Measurements from ENCODE around the gene GKN2. TPM values are rescaled to one million over a fixed set of nuclear protein-coding genes. Genes with fewer than 3 reads are reported as not detected.

GKN2 gene, protein sequence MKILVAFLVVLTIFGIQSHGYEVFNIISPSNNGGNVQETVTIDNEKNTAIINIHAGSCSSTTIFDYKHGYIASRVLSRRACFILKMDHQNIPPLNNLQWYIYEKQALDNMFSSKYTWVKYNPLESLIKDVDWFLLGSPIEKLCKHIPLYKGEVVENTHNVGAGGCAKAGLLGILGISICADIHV
- not detected for total RNA-seq

- Mint-ChIP-seq H3K9me3 (ENCODE audit: low read depth) (peaks cover 4% of the 10 kb centered on the region), H3K27ac (no peak within 1 kb of the TSS)
Observed at GRCh38 chr2:68952887-68953521, at the start of gene GKN2. TSS of gene GKN2 (minus strand) at chr2:68952893. CDS start at chr2:68952861, 32 bp downstream.

DNA sequence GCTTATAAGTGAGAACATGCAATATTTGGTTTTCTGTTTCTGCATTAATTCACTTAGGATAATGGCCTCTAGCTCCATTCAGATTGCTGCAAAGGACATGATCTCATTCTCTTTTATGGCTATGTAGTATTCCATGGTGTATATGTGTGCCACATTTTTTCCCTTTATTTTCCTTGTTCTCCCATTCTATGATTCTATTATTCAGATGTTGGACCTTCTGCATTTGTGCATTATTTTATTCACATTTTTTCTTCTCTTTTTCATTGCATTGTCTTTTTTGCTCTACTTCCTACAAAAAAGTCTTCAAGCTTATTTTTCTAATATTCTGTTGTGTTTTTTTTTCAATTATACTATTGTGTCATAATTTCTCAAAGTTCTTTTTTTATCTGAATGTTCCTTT lies 49.2 kb upstream of the GKN2 start:
- Mint-ChIP-seq H3K4me3 (no peak overlapping the region), H3K27ac (no peak overlapping the region), H3K4me1 (no peaks in the 10 kb centered on the region), H3K36me3 (no peaks in the 10 kb centered on the region), H3K27me3 (peaks cover 59% of the 10 kb centered on the region), H3K9me3 (ENCODE audit: low read depth) (no peaks in the 10 kb centered on the region)
- ATAC-seq (no peak), DNase-seq (no peak)
- CTCF ChIA-PET, result no interaction called here

More at GRCh38 chr2:68952887-68953521, at the start of gene GKN2:
- DNase-seq (no peak), ATAC-seq (no peak)
- Mint-ChIP-seq H3K27me3 (peaks cover 42% of the 10 kb centered on the region), H3K4me1 (no peaks in the 10 kb centered on the region), H3K36me3 (no peaks in the 10 kb centered on the region), H3K4me3 (no peak within 1 kb of the TSS)
- CTCF ChIA-PET, result interaction anchor here (1.0 to 3.5 kb wide), 2 partner anchors 9 to 13 kb away, joined by 4 to 22 read pairs; no protein-coding TSS in a partner anchor

- Mint-ChIP-seq H3K27me3 (peaks cover 64% of the 10 kb centered on the region), H3K27ac (no peak overlapping the region), H3K9me3 (ENCODE audit: low read depth) (no peaks in the 10 kb centered on the region), H3K4me1 (no peaks in the 10 kb centered on the region), H3K36me3 (no peaks in the 10 kb centered on the region), H3K4me3 (no peak overlapping the region)
- CTCF ChIA-PET, result interaction anchor here (1.0 kb wide), 1 partner anchor 72 kb away, joined by 3 read pairs; no protein-coding TSS in a partner anchor
- DNase-seq, result no peak
- ATAC-seq, result no peak
Observed at GRCh38 chr2:68997401-68997800, 44.7 kb upstream of the GKN2 start.

DNA sequence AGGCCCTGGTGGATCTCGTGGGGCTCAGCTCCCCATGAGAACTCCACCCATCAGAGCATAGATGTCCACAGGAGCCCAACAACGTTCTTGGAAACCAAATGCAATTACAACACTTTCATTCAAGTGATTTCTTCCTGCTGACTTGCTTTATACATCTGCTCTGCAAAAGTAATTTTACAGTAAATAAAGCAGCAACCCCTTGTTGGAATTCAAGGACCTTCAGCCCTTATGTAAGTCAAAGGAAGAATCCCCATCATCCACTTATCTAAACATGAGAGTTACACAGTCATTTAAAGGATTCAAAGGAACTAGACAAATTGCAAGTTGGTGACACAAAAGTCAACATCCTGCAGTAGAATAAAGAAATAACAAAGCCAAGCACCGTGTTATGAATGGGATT lies 43.2 kb upstream of the GKN2 start:
- no peaks in the 10 kb centered on the region for H3K9me3 Mint-ChIP-seq (ENCODE audit: low read depth)
- H3K4me3 Mint-ChIP-seq, result no peak overlapping the region
- no peaks in the 10 kb centered on the region for H3K36me3 Mint-ChIP-seq
- CTCF ChIA-PET, result no interaction called here
- H3K4me1 Mint-ChIP-seq, result no peaks in the 10 kb centered on the region
- H3K27me3 Mint-ChIP-seq, result peaks cover 58% of the 10 kb centered on the region
- ATAC-seq (no peak), DNase-seq (no peak)
- H3K27ac Mint-ChIP-seq, result no peak overlapping the region

GRCh38 chr2:68994864-68995263 lies 42.2 kb upstream of the GKN2 start:
- no peak for ATAC-seq
- no peaks in the 10 kb centered on the region for H3K9me3 Mint-ChIP-seq (ENCODE audit: low read depth)
- H3K4me3 Mint-ChIP-seq, result no peak overlapping the region
- H3K27ac Mint-ChIP-seq, result no peak overlapping the region
- CTCF ChIA-PET, result no interaction called here
- no peak for DNase-seq
- no peaks in the 10 kb centered on the region for H3K36me3 Mint-ChIP-seq
- H3K4me1 Mint-ChIP-seq, result no peaks in the 10 kb centered on the region
- peaks cover 57% of the 10 kb centered on the region for H3K27me3 Mint-ChIP-seq

- Mint-ChIP-seq H3K27ac (no peak overlapping the region), H3K27me3 (peaks cover 55% of the 10 kb centered on the region), H3K4me1 (no peaks in the 10 kb centered on the region), H3K4me3 (no peak overlapping the region), H3K9me3 (ENCODE audit: low read depth) (no peaks in the 10 kb centered on the region), H3K36me3 (no peaks in the 10 kb centered on the region)
- CTCF ChIA-PET, result no interaction called here
- ATAC-seq (no peak), DNase-seq (no peak)
Observed at GRCh38 chr2:68993660-68994059, 41.0 kb upstream of the GKN2 start.

DNA sequence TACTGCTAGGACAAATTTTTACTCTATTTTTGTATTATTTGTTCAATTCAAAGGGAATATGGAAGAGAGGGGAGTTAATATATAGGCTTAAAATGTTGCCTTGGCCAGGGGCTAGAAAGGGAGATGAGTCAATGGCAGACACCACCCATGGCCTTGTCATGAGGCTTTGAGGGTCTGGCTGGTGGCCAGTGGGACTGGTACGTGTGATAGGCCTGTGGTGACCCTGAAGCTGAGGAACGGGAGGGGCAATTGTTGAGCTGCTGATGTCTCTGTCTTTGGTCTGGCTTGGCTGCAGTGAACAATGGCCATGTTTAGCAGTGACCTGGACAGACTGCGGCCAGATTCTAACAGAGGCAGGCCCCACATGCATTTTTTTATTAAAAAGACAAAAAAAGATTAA lies 40.2 kb upstream of the GKN2 start:
- H3K9me3 Mint-ChIP-seq (ENCODE audit: low read depth), result no peaks in the 10 kb centered on the region
- no peak for DNase-seq
- peaks cover 56% of the 10 kb centered on the region for H3K27me3 Mint-ChIP-seq
- CTCF ChIA-PET, result no interaction called here
- no peaks in the 10 kb centered on the region for H3K36me3 Mint-ChIP-seq
- H3K27ac Mint-ChIP-seq, result no peak overlapping the region
- H3K4me3 Mint-ChIP-seq, result no peak overlapping the region
- no peak for ATAC-seq
- H3K4me1 Mint-ChIP-seq, result no peaks in the 10 kb centered on the region

GRCh38 chr2:68992341-68992740 lies 39.6 kb upstream of the GKN2 start:
- no peak for DNase-seq
- Mint-ChIP-seq H3K27me3 (peaks cover 56% of the 10 kb centered on the region), H3K9me3 (ENCODE audit: low read depth) (no peaks in the 10 kb centered on the region), H3K36me3 (no peaks in the 10 kb centered on the region), H3K27ac (no peak overlapping the region), H3K4me1 (no peaks in the 10 kb centered on the region), H3K4me3 (no peak overlapping the region)
- ATAC-seq, result no peak
- CTCF ChIA-PET, result no interaction called here

DNA sequence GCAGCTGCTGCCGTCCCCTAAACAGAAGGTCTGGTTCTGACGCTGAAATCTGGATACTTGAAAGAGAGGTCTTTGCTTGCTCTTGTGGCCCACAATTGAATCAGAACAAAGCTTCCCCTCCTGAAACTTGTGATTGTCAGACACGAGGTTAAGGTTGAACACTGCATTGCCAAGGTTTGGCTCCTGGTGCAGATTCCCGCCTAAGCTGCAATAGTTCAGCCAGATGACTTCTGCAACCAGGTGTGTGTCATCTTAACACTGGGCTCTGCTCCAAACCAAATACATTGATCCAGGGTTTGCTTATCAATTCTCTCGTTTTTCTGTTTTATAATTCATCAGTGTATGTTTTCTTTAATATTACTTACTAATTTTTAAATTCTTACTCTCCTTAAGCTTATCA lies 36.3 kb upstream of the GKN2 start:
- no peak overlapping the region for H3K4me3 Mint-ChIP-seq
- DNase-seq (no peak), ATAC-seq (no peak)

GRCh38 chr2:68987021-68987503 lies 34.4 kb upstream of the GKN2 start:
- H3K4me1 Mint-ChIP-seq, result no peaks in the 10 kb centered on the region
- no peak for ATAC-seq
- H3K4me3 Mint-ChIP-seq, result no peak overlapping the region
- no peak for DNase-seq
- no peaks in the 10 kb centered on the region for H3K9me3 Mint-ChIP-seq (ENCODE audit: low read depth)
- H3K27me3 Mint-ChIP-seq, result peaks cover 36% of the 10 kb centered on the region
- H3K27ac Mint-ChIP-seq, result no peak overlapping the region
- CTCF ChIA-PET, result no interaction called here
- no peaks in the 10 kb centered on the region for H3K36me3 Mint-ChIP-seq

More for the DNA sequence above, 36.3 kb upstream of the GKN2 start:
- Mint-ChIP-seq H3K27me3 (peaks cover 49% of the 10 kb centered on the region), H3K36me3 (no peaks in the 10 kb centered on the region), H3K27ac (no peak overlapping the region), H3K4me1 (no peaks in the 10 kb centered on the region), H3K9me3 (ENCODE audit: low read depth) (no peaks in the 10 kb centered on the region)
- CTCF ChIA-PET, result no interaction called here

DNA sequence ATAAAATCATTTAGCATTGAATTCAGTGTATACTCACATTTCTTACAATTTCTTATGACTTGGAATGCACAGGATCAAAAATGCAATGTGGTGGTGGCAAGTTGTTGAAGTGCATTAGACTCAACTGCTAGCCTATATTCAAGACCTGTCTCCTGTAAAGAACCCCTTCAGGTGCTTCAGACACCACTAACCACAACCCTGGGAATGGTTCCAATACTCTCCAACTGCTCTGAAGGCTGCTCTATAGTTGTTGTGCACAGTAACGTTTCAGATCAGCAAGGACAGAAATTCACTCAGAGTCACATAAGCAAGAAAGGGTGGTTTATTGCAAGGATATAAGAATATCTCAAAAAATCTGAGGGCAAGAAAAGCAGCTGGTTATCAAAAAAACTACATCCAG lies 28.3 kb upstream of the GKN2 start:
- no peaks in the 10 kb centered on the region for H3K36me3 Mint-ChIP-seq
- no peak overlapping the region for H3K27ac Mint-ChIP-seq
- no peaks in the 10 kb centered on the region for H3K4me1 Mint-ChIP-seq
- DNase-seq, result no peak
- ATAC-seq, result no peak
- CTCF ChIA-PET, result no interaction called here
- H3K9me3 Mint-ChIP-seq (ENCODE audit: low read depth), result no peaks in the 10 kb centered on the region
- H3K4me3 Mint-ChIP-seq, result no peak overlapping the region
- H3K27me3 Mint-ChIP-seq, result peaks cover 45% of the 10 kb centered on the region

DNA sequence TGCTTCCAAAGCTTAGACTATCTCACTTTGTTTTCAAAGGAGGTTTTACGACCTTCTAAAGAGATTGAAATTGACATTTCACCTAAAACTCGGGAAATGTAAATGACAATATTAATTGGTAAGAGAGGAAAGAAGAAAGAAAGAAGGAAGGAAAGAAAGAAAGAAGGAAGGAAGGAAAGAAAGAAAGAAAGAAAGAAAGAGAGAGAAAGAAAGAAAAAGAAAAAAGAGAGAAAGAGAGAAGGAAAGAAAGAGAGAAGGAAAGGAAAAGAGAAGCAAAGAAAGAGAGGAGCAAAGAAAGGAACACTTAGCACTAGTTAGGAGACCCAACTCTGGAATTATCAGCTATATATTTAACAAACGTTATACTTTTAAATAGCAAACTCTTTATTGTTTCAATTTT lies 25.4 kb upstream of the GKN2 start:
- Mint-ChIP-seq H3K27ac (no peak overlapping the region), H3K9me3 (ENCODE audit: low read depth) (no peaks in the 10 kb centered on the region), H3K4me1 (no peaks in the 10 kb centered on the region), H3K4me3 (no peak overlapping the region), H3K27me3 (peaks cover 59% of the 10 kb centered on the region), H3K36me3 (no peaks in the 10 kb centered on the region)
- DNase-seq (no peak), ATAC-seq (no peak)
- CTCF ChIA-PET, result no interaction called here

DNA sequence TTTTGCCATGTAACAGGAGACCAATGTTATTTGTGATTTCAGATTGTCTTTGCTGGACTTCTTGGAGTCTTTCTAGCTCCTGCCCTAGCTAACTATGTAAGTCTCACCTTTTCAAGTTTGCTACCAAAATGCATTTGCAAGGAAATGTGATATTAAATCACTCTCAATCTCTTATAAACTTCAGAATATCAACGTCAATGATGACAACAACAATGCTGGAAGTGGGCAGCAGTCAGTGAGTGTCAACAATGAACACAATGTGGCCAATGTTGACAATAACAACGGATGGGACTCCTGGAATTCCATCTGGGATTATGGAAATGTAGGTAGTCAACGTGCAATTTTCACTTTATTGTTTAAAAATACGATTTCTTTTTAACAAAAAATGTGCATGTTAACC lies 24.8 kb upstream of the GKN2 start:
- H3K4me3 Mint-ChIP-seq, result no peak overlapping the region
- ATAC-seq (no peak), DNase-seq (no peak)
- no peak overlapping the region for H3K27ac Mint-ChIP-seq
- CTCF ChIA-PET, result no interaction called here
- no peaks in the 10 kb centered on the region for H3K4me1 Mint-ChIP-seq
- no peaks in the 10 kb centered on the region for H3K9me3 Mint-ChIP-seq (ENCODE audit: low read depth)
- no peaks in the 10 kb centered on the region for H3K36me3 Mint-ChIP-seq
- H3K27me3 Mint-ChIP-seq, result peaks cover 59% of the 10 kb centered on the region

DNA sequence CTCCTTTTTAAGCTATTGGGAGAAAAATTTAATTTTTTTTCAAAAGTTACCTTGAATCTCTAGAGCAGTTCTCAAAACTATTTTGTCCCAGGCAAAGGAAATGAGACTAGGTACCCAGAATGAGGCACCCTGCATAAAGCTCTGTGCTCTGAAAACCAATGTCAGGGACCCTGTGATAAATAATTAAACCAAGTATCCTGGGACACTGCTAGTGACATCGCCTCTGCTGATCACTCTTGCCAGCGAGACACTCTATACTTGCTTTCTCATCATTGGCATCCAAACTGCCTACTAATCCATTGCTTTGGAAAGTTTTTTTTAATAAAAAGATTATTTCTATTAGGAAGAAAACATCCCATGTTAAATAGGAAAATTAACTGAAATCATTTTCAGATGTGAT lies 23.2 kb upstream of the GKN2 start:
- no peaks in the 10 kb centered on the region for H3K9me3 Mint-ChIP-seq (ENCODE audit: low read depth)
- DNase-seq (no peak), ATAC-seq (no peak)
- H3K27ac Mint-ChIP-seq, result no peak overlapping the region
- no peaks in the 10 kb centered on the region for H3K36me3 Mint-ChIP-seq
- no peak overlapping the region for H3K4me3 Mint-ChIP-seq
- CTCF ChIA-PET, result no interaction called here
- H3K4me1 Mint-ChIP-seq, result no peaks in the 10 kb centered on the region
- peaks cover 53% of the 10 kb centered on the region for H3K27me3 Mint-ChIP-seq
